Measurements from ENCODE around the gene TSG101.
A peak's percentile ranks its signal among the peaks of the same experiment; 100 is the strongest.

The TSG101 gene, protein sequence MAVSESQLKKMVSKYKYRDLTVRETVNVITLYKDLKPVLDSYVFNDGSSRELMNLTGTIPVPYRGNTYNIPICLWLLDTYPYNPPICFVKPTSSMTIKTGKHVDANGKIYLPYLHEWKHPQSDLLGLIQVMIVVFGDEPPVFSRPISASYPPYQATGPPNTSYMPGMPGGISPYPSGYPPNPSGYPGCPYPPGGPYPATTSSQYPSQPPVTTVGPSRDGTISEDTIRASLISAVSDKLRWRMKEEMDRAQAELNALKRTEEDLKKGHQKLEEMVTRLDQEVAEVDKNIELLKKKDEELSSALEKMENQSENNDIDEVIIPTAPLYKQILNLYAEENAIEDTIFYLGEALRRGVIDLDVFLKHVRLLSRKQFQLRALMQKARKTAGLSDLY
- 19.1 reads per million, percentile 46 among the genes with 10 or more reads in this experiment for total RNA-seq

DNA sequence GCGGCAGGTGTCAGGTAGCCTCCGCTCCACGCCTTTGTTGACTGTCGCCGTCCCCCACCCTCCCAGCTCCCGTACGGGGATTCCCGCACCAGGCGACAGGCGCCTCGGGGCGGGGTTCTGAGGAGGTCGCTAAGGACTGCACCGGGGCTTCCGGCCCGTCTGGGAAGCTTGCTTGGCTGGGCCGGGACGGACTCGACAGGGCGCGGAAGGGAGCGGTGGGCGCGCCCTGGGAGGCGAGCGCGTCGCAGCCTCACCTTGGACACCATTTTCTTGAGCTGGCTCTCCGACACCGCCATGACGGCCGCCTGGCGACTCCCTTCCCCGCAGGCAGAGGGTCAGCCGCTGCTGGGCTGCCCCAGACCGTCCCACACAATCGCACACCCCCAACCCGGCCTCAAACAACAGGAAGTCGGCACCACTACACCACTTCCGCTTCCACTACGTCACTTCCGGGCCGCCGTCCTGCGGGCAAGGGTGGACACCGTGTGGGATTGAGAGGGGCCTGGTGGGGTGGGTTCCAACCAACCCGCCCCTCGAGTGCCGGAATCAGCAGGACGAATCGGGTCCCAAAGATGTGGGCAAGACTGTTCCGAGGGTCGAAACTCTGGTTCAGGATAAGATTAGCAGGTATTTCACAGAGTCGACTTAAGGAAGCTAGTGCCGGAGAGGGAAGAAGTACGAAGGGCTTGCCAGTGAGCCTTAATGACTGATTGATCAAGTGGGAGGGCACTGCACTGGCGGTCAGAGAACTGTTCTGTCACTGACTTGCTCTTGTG lies at the start of gene TSG101:
Gene TSG101 (minus strand): TSS at position 422 of the 776 bp plus-strand sequence. CDS start 126 bp downstream, at position 296.
- peak; percentile 88 for DNase-seq

DNA sequence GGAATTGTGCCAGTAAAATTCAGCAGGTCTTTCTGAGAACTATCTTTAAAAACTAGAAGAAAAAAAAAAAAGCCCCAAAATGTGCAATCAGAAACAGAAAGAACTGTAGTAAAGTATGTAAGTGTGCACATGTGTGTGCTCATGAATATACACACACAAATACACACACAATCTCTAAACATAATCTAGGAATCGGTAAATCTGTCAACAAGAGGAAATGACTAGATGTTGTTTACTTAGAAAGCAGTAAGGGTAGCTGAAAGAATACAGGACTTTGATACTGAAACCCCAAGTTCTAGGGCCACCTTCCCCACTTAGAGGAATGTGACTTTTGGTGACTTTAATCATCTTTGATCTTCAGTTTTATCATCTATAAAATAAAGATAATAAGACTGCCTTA lies 48.6 kb upstream of the TSG101 start:
- DNase-seq = no peak

DNA sequence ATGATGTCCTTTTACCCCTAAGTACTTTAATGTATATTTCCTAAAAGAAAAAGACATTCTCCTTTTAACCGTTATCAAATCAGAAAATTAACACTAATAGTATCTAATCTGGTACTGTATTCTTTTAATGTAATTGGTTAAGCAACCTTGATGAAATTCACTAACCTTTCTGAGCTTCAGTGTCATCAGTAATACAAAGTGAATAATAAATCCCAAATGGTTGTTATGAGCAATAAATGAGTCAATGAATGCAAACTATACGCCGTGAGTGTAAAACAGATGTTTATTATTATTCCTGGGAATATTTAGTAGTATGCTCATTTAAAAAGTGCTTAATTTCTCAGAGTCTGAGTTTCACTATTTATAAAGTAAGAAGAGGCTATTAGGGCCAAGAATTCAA lies 40.3 kb upstream of the TSG101 start:
- DNase-seq = no peak

DNA sequence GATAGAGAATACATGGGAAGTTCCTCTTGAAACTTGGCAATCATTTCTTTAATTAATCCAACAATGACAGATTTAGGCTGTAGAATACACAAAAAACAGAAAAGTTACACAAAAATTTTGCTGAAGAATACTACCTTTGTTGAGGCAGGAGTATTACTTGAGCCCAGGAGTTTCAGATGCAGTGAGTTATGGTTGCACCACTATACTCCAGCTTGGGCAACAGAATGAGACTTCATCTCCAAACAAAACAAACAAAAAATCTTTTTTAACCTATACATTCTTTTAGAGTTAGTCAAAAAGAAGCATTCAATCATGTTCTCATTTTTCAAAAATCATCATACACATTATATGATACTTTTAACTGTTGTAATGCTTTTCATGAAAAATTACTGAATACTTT lies 39.7 kb upstream of the TSG101 start:
- no peak for DNase-seq

DNA sequence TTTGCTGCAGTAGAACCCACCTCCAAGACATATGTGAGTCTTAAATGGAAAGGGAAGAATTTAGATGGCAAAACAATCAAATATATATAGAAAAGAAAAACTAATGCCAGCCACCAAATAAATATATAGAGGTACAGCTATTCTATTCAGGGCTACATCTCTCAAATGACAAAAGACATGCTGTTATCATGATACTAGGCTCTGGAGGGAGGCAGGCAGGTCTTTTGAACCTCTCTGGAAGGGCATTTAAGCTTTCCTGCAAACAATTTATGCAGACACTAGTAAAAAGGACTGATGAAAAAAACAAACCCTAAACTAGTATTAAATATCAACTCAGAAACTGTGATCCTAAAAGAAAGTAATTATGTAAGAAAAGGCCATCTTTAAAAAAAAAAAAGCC lies 37.4 kb upstream of the TSG101 start:
- no peak for DNase-seq

DNA sequence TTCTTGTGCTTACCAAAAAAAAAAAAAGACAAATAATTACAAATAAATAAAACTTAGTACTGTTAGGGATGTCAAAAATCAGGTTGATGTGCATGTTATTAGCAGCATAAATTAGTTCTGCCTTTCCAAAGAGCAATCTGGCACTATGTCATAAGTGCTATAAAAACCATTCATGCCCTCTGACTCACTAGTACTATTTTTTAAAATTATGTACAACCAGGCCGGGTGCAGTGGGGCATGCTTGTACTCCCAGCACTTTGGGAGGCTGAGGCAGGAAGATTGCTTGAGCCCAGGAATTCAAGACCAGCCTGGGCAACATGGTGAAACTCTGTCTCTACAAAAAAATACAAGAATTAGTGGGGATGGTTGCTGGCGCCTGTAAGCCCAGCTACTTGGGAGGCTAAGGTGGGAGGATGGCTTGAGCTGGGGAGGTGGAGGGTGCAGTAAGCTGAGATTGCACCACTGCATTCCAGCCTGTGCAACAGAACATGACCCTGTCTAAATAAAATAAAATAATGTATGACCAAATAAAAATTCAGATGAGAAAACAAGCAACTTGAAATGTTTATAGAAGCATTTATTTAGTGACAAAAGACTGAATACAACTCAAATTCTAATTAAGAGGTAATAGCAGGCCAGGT lies 36.5 kb upstream of the TSG101 start:
- DNase-seq = no peak

DNA sequence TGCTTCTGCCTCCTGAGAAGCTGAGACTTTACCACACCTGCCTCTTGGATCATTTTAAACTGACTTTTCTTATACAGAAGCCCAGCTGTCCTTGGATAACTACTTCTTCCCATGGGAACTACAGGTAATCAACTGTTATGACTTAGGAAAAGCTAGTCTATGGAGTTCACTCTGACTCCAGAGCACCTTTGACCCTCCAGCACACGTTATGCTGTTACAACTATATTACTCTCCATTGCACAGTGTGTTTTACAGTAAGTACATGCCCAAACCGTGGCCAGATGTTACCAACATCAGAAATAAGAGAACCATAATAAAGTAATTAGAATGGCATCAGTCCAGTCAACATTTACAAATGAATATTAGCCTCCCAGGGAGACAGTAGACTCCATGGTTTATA lies 21.3 kb upstream of the TSG101 start:
- DNase-seq = no peak

DNA sequence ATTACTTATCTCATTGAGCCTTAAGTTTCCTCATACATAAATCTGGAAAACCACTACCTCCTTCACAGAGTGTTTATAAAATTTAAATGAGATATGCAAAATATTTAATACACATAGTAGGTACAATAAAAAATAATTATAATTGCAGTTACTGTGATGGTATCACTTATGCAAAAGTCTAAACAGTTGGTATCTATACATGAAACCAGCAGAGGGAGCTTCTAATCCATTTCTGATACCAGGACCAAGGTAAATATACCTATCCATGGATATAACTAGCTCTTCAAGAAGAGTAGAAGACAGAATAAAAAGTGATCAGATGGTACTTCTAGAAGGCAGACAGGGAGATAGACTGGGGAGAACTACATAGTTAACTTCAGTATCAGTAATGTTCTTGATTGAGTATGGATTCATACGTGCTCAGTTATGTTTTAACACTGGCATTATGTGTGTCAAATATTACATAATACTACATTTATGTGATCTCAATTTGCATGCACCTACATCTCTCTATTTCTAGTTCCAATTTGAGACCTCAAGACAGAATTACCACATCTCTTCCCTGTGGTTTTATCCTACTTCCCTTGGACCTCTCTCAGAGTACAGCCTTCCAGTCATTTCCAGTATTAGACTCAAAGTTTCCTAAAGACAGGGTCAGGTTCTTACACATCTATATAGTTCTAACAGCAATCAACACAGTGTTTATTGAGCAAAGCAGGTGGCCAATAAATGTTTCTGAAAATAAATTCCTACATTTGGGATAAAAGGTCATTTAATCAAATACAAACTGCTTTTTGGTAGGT lies 13.7 kb upstream of the TSG101 start:
- DNase-seq = no peak

DNA sequence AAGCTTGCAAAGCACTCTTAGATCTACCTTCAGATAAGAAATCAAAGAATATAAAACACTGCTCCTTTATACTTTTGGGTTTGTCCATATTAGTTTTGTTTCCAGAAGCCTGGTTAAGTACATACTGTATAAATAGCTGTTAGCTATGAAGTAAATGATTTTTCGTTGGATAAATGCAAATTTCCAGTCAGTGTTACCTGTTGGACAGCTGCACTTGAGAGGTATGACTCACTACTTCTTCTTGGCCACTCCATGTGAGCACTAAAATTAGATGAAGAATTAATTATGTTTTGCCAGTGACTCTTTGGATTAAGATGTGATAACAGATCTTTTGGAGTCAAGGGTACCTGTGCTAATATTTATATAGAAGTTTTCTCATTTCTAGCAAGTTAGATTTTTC lies 9.5 kb upstream of the TSG101 start:
- DNase-seq = no peak

DNA sequence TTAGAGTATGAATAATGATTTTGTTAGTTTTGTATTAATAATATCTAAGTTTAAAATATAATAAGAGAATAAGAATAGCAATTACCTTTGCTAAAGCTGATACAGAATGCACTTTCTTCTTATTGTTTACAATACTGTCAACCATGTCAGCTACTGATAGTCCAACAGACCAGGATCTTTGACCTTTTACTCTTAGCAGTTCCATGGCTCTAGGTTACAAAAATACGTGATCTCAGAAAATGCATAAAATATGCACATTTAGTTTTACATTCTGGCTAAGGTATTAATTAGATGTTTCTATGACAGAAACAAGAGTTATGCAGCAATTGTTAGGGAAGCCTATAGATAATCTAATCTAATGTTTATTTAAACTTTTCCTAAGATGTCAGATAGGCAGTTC lies 7.5 kb upstream of the TSG101 start:
- no peak for DNase-seq

DNA sequence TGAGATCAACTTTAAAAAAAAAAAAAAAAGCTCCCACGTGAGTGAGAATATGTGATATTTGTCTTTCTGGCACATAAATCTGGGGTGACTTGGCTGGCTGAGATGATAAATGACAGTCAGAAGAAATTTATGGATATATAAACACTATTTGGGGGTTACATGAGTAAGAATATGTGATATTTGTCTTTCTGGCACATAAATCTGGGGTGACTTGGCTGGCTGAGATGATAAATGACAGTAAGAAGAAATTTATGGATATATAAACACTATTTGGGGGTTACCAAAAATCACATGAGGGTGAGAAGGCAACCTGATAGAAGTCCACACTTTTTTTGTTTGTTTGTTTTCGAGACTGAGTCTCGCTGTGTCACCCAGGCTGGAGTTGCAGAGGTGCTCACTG lies 6.6 kb upstream of the TSG101 start:
- no peak for DNase-seq

DNA sequence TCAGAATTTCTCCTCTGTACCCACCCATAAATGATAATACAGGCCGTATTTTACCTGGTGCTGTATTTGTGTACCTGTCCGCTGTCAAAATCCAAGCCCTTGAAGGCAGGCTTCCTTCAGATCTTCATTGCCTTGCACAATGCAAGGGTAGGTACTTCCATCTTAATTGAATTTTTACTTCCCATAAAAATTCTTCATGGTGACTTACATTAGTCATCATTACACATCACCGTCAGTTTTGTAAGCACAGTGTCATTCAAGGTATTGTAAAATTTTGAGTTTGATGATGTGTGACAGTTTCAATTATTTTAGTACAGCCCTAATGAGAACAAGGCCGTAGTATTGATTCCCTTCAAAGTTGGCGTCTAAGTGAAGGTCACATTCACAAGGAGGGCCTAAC lies 770 bp upstream of the TSG101 start:
- DNase-seq = no peak

DNA sequence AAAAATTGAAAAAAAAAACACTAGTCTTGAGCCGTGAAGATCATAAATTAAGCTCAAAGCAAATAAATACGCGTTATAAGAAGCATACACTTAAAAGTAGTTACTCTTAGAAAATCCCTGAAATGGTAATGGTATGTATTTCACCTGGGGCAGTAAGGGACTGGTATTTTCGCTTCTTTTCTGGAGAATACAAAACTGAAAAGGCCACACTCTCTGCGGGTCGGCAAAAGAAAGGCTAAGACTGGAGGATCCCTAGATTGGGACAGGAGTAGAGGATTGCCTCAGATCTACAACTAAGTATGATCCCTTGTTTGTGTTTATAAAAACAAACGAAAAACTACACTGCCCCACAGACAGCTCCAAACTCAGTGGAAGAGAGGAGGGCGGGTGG lies 617 bp downstream of the TSG101 start:
- no peak for DNase-seq

DNA sequence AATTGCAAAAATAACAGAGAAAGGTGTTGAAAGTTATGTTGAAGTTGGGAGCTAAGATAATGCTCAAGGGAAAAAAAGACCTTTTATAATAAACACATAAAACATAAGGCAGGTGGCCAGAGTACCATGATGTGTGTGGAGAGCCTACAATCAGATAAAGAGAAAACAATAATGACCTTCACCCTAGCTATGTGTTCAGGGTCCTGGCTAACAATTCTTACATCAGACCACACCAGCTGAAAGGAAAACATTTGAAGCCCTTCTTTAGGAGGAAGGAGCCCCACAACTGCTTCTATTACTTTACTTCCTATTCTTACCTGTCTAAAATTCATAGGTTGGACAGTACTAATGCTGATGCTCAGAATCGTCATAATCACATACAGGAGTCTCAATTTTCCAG lies 2.5 kb downstream of the TSG101 start:
- DNase-seq = no peak

DNA sequence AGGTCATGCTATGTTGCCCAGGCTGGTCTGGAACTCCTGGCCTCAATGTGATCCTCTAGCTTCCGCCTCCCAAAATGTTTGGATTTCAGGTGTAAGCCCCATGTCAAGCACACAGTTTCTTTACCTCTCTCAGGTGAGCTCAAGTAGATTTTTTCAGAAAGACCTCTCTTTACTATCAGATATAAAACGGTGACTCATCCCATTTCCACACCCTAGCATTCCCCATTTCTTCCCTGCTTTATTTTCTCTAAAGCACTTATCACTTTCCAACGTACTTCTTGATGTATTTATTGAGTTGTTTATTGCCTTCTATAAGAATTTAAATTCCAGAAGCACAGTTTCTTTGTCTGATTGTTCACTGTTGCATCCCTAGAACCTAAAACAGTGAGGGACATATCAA lies 3.7 kb downstream of the TSG101 start:
- DNase-seq = no peak

DNA sequence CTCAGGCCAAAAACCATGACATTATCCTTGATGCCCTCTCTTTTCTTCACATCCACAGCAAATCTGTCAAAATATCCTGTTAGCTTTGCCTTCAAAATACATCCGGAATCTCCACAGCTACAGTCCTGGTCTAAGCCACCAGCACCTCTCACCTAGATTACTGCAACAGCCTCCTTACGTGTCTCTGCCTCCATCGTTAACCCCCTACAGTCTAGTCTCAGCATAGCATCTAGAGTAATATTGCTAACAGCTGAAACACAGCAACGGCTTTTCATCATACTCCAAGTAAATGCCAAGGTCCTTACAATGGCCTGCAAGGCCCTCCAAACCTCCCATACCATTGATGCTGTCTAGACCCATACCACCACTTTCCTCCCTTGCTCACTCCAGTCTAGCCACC lies 4.4 kb downstream of the TSG101 start:
- DNase-seq = no peak

DNA sequence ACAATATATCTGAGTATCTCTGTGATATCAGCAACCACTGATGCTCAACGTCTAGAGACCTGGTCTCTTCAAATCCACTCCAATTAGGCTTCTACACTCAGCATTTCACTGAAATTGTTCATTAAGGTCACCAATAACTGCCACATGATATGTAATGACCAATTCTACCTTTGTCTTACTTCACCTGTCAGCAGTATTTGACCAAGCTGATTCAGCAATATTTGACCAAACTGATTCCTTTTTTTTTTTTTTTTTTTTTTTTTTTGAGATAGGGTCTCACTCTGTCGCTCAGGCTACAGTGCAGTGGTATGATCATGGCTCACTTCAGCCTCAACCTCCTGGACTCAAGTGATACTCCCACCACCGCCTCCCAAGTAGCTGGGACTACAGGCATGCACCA lies 5.6 kb downstream of the TSG101 start:
- no peak for DNase-seq

DNA sequence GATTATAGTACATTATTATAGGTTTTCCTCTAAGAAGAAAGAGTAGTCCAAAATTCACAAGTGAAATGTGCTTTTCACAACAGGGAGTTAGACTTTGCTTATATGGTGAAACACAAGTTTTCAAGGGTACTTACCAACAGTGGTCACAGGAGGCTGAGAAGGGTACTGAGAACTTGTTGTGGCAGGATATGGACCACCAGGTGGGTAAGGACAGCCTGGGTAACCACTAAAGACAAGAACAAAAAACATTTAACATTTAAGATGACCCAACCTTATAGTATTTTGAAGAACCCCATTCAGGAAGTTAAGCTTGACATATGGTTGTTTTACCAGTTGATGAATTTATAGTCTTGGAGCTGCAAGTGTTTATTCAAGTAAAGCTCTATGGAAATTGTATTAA lies 24.4 kb downstream of the TSG101 start:
- no peak for DNase-seq

DNA sequence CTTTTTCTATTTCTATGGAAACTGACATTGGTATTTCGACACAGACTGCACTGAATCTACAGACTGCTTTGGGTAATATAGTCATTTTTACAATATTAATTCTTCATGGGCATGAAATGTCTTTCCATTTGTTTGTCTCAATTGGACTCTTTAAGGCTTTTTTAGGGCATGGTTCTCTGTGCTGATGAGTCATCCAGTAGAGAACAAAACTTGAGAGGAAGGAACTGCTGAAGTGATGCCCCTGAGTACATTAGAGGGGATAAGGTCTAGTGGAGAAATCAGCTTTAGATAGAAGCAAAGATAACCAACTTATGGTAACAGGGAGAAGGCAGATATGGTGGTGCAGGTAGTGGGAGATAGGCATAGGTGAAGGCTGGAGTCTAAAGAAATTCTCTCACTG lies 25.1 kb downstream of the TSG101 start:
- DNase-seq = no peak

DNA sequence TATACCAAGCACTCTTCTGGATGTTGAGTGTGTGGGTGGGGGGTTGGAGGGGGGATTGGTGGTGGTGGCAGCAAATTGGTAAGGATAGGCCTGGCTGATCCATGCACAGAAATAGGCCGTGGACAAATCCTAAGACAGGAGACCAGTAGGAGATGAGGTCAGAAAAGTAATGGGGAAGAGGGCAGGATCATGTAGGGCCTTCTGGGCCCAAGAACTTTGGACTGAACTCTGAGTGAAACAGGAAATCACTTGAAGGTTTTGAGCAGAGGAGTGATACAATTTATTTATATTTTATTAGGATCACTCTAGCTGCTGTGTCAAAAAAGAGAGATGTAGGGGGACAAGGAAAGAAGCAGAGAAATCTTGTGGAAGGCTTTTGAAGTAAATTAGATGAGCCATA lies 28.7 kb downstream of the TSG101 start:
- DNase-seq = no peak

DNA sequence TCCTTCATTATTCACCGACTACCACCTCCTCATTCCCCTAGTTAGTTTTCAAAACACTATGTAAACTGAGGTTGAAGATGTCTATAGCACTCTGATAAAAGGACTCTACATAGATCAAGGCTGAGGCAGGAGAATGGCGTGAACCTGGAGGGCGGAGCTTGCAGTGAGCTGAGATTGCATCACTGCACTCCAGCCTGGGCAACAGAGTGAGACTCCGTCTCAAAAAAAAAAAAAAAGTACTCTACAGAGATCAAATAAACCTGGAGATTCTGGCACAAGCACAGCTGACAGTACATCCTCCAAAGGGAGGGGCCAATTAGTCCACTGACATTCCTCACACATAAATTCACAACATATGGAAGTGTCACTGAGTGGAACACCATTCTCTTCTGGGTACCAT lies 31.0 kb downstream of the TSG101 start:
- DNase-seq = no peak

DNA sequence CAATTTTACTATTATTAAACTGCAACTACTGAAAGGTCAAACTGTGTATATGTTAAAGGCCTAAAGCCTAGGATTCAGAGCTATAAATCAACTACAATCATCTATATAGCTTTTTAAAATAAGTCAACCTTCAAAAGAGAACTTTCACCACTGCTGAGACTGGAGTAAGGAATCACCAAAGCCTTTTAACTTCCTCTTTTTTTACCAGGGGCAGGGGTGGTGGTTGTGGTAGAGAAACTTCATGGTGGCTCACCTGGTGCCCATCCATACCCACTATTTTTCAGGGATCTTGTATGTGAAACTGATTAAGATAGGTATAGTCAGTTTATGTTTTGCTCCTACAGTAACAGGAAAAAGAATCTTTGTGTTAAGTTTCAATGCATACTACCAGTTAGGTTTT lies 31.5 kb downstream of the TSG101 start:
- no peak for DNase-seq

DNA sequence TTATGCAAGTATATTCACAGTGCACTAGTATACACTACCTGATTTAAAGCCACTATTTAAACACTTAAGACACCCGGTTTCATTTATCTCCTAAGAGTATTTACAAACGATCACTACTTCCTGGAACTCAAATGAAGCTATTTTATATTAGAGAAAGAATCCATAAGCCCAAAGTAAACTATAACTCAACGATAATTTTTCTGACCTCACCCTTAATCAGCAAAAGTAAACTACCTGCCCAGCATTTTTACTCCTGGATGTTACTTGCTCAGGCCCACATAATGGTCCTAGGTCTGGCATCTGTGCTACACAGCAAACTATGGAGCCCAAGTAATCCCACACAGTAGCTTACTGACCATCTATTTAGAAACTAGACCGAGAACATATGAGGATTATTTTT lies 33.4 kb downstream of the TSG101 start:
- no peak for DNase-seq
